ENCODE data around the gene ADORA2A. TPM values are rescaled to one million over a fixed set of nuclear protein-coding genes. Genes with fewer than 3 reads are reported as not detected.

Gene ADORA2A
- total and polyA plus RNA-seq, 10 of the 15 experiments (the other 5 are each of a cell fraction or from before 2014, with no cell fraction given): 0.69 to 31.2 (median 18.3) TPM

- TF ChIP-seq SKIL (IDR thresholded peaks at IDR 0.05; ENCODE audit: low read depth, poor library complexity, severe bottlenecking) (no peak), ZSCAN29 (IDR thresholded peaks at IDR 0.05) (no peak), KDM1A (IDR thresholded peaks at IDR 0.05; ENCODE audit: borderline replicate concordance) (no peak), ZNF207 (IDR thresholded peaks at IDR 0.05; ENCODE audit: borderline replicate concordance) (no peak), IKZF1 (conservative IDR thresholded peaks at IDR 0.05) (no peak), IRF4 (IDR thresholded peaks at IDR 0.05; ENCODE audit: low read depth, low read length) (no peak), ZNF687 (IDR thresholded peaks at IDR 0.05) (no peak), MAX (IDR thresholded peaks at IDR 0.05; ENCODE audit: low read depth, low read length) (no peak), SRF (IDR thresholded peaks at IDR 0.05; ENCODE audit: low read depth in 2 of 2, low read length in 2 of 2) (no peak)
These were observed 30.6 kb downstream of the ADORA2A start (continued) for GRCh38 chr22:24457894-24458420.
